ENCODE results near the gene CDHR3.

- TF ChIP-seq CTCF (IDR thresholded peaks at IDR 0.05; ENCODE audit: extremely low read depth in 1 of 2, insufficient read depth in 1 of 2, low read depth in 1 of 2, low read length in 2 of 2) (no peak), POLR2AphosphoS5 (IDR thresholded peaks at IDR 0.05; ENCODE audit: insufficient read depth, low read depth, low read length) (no peak)
Observed at GRCh38 chr7:106057204-106057961, 94.3 kb downstream of the CDHR3 start.

Measured in endothelial cell of umbilical vein (primary cell).